Glutamatergic neuron (in vitro differentiated cells): ENCODE data around the gene CMC1. TPM values are rescaled to one million over a fixed set of nuclear protein-coding genes. Genes with fewer than 3 reads are reported as not detected.

Experiments used
- DNase-seq: peaks from one replicate; pipeline ENCODE4 v3.0.0; 2022
- H3K27ac Mint-ChIP-seq: one replicate; pipeline ENCODE4 v1.8.0; 2020; ENCODE audit warnings: mild to moderate bottlenecking, mixed read lengths, inconsistent platforms; ENCODE audit not compliant: unreplicated experiment
- H3K27me3 Mint-ChIP-seq: one replicate; pipeline ENCODE4 v1.8.0; 2020; ENCODE audit warnings: mild to moderate bottlenecking, moderate library complexity, mixed read lengths, inconsistent platforms; ENCODE audit not compliant: unreplicated experiment
- H3K36me3 Mint-ChIP-seq: one replicate; pipeline ENCODE4 v1.8.0; 2020; ENCODE audit warnings: mild to moderate bottlenecking, mixed read lengths, inconsistent platforms; ENCODE audit not compliant: unreplicated experiment
- H3K4me1 Mint-ChIP-seq: one replicate; pipeline ENCODE4 v1.8.0; 2020; ENCODE audit warnings: mild to moderate bottlenecking, low read depth, mixed read lengths, inconsistent platforms; ENCODE audit not compliant: unreplicated experiment
- H3K4me3 Mint-ChIP-seq: one replicate; pipeline ENCODE4 v1.8.0; 2020; ENCODE audit warnings: mild to moderate bottlenecking, mixed read lengths, inconsistent platforms; ENCODE audit not compliant: unreplicated experiment
- H3K9me3 Mint-ChIP-seq: one replicate; pipeline ENCODE4 v1.8.0; 2020; ENCODE audit warnings: mild to moderate bottlenecking, moderate library complexity, mixed read lengths, inconsistent platforms; ENCODE audit not compliant: unreplicated experiment
- CTCF ChIP-seq: fragments of 200-600 bp; sonication (generic); IDR thresholded peaks from one replicate; pipeline ENCODE4 v1.5.0; 2021; ENCODE audit not compliant: partially characterized antibody, unreplicated experiment
- total RNA-seq: library from RNA; stranded (reverse); fragmentation: NEBNext Ultra II Directional; extraction: Animal tissue kit (Norgen Biotek cat#: 25700); gene quantifications from one replicate; pipeline ENCODE4 v1.2.1, GENCODE V29; 2021; ENCODE audit not compliant: unreplicated experiment

CMC1 gene
- total RNA-seq, 1 donor from 2014 or later = 9.8 TPM

GRCh38 chr3:28287046-28287445 lies 45.6 kb downstream of the CMC1 start:
- no peak overlapping the region for H3K4me3 Mint-ChIP-seq
- peaks cover 2% of the 10 kb centered on the region for H3K27me3 Mint-ChIP-seq
- no peaks in the 10 kb centered on the region for H3K9me3 Mint-ChIP-seq
- no peaks in the 10 kb centered on the region for H3K36me3 Mint-ChIP-seq
- no peak for TF ChIP-seq CTCF
- H3K4me1 Mint-ChIP-seq = no peaks in the 10 kb centered on the region
- H3K27ac Mint-ChIP-seq = no peak overlapping the region
- no peak for DNase-seq

DNA sequence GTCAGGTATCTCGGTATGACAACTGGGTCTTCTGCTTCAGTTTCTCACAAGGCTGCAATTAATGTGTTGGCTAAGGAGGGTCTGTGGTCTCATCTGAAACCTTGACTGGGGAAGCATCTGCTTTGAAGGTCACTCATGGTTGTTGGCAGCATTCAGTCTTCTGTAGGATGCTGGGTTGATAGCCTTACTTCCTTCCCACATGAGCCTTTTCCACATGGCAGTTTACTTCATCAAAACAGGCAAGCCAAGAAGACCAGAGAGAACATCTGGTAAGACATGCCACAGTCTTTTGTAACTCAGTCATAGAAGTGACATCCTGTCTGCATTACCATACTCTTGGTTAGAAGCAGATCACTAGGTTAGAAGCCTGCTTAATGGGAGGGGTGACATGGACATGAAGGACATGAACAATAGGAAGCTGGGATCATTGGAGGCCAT lies 49.5 kb downstream of the CMC1 start:
- H3K4me1 Mint-ChIP-seq = no peaks in the 10 kb centered on the region
- no peak for TF ChIP-seq CTCF
- no peak for DNase-seq
- H3K9me3 Mint-ChIP-seq = no peaks in the 10 kb centered on the region
- H3K27me3 Mint-ChIP-seq = peaks cover 2% of the 10 kb centered on the region
- no peak overlapping the region for H3K4me3 Mint-ChIP-seq
- no peak overlapping the region for H3K27ac Mint-ChIP-seq
- H3K36me3 Mint-ChIP-seq = no peaks in the 10 kb centered on the region

GRCh38 chr3:28291577-28291976 lies 50.2 kb downstream of the CMC1 start:
- Mint-ChIP-seq H3K9me3 (no peaks in the 10 kb centered on the region), H3K27ac (no peak overlapping the region), H3K27me3 (peaks cover 2% of the 10 kb centered on the region), H3K4me1 (no peaks in the 10 kb centered on the region), H3K36me3 (no peaks in the 10 kb centered on the region), H3K4me3 (no peak overlapping the region)
- no peak for TF ChIP-seq CTCF
- DNase-seq = no peak

DNA sequence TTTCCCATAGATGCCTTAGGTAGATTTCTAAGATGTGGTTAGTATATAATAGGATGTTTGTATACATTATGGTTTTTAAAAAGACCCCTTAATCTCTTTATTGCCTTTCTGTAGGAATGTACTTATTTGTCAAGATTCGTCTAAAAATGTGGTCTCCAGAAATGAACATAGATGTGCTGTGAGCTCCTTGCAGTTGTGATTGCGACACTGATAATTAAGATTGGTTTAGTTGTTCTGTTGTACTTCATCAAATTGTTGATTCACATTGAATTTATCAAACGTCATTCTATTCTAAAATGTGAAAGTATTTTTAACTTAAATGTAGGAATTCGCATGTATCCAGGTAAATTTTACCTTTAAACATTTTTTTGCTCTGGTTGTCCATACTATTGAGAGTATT lies 51.2 kb downstream of the CMC1 start:
- H3K9me3 Mint-ChIP-seq = no peaks in the 10 kb centered on the region
- no peak overlapping the region for H3K4me3 Mint-ChIP-seq
- no peak for DNase-seq
- H3K27ac Mint-ChIP-seq = no peak overlapping the region
- H3K4me1 Mint-ChIP-seq = no peaks in the 10 kb centered on the region
- TF ChIP-seq CTCF = no peak
- no peaks in the 10 kb centered on the region for H3K36me3 Mint-ChIP-seq
- peaks cover 2% of the 10 kb centered on the region for H3K27me3 Mint-ChIP-seq

DNA sequence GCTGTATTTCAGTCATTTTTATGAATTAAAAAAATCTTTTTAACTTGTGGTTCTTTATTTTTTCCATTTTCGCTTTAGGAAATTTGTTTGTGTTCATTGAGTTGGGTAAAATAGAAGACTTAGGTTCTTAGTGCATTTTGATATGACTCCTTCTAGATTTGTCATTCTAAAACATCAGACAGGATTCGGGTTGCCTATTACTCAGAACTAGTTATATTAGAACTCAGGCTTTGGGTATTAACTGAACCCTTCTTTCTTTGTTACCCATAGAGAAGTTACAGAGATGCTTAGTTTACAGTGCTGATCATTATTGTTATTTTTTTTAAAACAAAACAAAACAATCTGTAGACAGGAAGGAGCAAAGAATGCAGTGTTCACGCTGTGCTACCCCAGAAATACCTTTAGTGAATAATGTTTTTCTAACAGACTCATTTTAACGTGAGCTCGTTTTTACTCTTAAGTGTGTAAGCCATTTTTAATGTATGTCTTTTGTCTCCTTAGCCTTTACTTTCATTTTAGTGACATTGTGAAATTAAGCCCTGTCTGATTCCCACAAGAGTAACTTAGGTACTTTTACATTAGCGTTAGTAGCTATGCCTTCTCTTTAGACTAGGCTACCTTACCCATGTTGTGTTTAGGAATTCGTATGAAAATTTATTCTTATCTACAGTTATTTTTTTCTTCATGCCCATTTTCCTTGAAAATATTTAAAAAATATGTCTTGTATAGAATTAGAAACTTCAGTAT lies 53.4 kb downstream of the CMC1 start:
- no peaks in the 10 kb centered on the region for H3K36me3 Mint-ChIP-seq
- TF ChIP-seq CTCF = no peak
- H3K27me3 Mint-ChIP-seq = peaks cover 2% of the 10 kb centered on the region
- H3K4me3 Mint-ChIP-seq = no peak overlapping the region
- H3K27ac Mint-ChIP-seq = no peak overlapping the region
- no peaks in the 10 kb centered on the region for H3K4me1 Mint-ChIP-seq
- no peak for DNase-seq
- H3K9me3 Mint-ChIP-seq = no peaks in the 10 kb centered on the region
